Globus pallidus (tissue), 1 donor: Measurements from ENCODE around the gene ABHD5.

Source experiments
- DNase-seq: peaks from one replicate; pipeline ENCODE4 v3.0.0-alpha.2; 2015; ENCODE audit warnings: low spot score

The ABHD5 gene

DNA sequence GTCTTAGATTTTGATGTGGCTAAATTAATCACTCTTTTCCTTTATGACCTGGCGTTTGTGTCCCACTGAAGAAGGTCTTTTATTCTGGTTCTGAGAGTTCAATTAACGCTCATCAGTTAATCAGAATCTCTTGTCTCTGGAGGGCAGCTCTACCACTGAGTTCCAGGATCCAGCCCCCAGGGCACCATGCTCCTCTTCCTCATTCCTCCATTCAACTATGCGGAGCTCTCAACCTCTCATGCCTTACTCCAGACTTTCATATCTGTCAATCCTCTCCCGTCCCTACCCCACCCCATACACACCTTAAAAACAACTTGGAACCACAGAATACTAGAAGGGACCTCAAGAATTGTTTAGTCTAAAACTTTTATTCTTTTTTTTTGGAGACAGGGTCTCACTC lies 4.8 kb upstream of the ABHD5 start:
- DNase-seq, result no peak

DNA sequence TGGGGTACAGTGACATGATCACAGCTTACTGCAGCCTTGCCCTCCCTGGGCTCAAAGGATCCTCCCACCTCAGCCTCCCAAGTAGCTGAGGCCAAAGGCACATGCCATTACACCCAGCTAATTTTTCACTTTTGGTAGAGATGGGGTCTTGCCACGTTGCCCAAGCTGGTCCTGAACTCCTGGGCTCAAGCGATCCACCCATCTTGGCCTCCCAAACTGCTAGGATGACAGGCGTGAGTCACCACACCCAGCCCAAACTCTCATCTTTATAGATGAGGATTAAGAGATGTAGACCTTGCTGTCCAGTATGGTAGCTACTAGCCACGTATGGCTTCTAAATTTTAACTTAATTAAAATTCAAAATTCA lies 4.4 kb upstream of the ABHD5 start:
- no peak for DNase-seq

DNA sequence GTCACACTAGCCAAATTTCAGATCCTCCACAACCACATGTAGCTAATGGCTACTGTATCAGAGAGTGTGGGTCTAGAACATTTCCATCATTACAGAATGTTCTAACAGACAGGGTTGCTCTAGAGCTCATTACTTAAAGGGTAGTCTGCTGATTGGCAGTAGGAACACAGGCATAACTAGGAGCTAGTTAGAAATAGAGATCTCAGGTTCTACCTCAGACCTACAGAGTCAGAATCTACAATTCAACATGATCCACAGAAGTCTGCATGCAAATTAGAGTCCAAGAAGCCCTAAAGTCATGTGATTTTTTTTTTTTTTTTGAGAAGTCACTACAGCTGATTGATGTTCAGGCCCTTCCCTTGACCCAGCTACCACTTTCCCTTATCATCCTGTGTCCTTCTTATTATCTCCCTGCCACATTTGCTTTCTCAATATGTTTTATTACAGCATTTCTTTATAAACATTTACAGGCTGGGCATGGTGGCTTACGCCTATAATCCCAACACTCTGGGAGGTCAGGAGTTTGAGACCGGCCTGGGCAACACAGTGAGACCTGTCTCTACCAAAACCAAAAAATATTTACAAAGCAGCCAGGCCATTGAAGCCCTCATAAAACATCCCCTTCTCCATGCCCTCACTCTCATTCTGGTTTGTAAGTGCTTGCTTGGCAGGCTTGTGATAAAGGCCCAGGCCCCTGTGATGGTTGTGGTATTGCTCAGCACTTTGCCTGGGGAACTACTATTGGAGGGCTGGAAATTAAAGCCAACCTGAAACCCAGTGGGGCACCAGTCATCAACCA lies 3.8 kb upstream of the ABHD5 start:
- no peak for DNase-seq

DNA sequence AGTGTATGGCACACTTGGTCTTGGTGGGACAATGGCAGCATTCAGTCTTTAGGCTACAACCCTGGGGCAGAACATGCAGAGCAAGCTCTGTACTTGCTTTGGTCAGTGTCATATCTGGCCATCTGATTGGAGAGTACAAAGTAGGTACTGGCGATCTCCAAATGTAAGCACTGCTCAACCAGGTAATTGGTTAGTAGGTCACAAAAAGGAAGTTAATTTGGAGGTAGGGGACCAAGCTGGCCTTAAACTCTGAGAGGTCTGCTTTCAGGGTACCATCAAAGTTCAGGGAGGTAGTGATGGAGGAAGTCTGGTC lies 3.3 kb upstream of the ABHD5 start:
- DNase-seq, result no peak

DNA sequence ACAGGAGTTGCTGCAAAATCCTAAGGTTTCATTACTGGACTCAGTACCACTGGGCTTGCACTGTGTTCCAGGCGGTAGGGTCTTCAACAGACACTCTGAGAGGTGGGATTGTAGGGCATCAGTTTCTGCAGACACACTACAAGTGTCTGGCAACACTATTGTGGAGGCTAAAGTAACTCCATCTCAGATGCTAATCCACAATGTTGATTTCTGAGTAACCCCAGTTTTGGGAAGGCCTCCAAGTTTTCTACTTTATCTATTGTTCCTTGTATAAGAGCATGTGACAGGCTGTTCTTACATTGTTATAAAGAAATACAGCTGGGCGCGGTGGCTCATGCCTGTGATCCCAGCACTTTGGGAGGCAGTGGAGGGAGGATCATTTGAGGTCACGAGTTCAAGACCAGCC lies 2.5 kb upstream of the ABHD5 start:
- no peak for DNase-seq

DNA sequence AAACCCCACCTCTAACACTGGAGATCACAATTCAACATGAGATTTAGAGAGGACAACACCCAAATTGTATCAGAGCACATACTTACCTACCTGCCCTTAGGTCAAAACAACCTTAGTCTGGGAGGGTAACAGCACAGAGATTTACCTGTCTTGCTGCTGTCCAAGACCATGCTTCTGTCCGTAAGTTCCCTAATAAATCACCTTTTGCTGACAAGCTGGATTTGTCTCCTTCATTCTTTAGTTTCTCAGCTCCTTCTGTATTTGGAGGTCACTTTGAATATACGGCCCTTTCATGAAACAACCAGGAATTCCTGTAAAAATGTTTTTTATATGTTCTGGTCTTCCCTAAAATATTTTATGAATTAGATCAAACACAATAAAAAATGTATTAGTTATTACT lies 1.6 kb upstream of the ABHD5 start:
- no peak for DNase-seq

DNA sequence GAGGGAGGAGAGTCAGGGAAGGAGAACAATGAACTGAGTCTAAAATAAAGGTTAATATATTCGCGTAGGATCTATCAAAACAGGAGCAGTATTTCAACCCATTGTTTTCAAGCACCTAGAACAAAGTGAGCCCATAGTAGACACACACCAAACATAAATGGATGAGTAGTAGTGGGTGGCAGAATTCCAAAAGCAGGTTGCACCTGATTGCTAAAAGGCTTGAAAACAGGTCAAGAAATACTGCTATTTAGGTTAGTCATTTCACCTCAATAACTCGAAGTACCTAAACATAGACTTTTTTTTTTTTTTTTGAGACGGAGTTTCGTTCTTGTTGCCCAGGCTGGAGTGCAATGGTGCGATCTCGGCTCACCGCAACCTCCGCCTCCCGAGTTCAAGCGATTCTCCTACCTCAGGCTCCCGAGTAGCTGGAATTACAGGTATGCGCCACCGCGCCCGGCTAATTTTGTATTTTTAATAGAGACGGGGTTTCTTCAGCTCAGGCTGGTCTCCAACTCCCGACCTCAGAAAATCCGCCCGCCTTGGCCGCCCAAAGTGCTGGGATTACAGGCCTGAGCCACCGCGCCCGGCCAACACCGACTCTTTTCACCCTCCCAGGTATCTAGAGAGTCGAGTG lies 855 bp upstream of the ABHD5 start:
- no peak for DNase-seq

DNA sequence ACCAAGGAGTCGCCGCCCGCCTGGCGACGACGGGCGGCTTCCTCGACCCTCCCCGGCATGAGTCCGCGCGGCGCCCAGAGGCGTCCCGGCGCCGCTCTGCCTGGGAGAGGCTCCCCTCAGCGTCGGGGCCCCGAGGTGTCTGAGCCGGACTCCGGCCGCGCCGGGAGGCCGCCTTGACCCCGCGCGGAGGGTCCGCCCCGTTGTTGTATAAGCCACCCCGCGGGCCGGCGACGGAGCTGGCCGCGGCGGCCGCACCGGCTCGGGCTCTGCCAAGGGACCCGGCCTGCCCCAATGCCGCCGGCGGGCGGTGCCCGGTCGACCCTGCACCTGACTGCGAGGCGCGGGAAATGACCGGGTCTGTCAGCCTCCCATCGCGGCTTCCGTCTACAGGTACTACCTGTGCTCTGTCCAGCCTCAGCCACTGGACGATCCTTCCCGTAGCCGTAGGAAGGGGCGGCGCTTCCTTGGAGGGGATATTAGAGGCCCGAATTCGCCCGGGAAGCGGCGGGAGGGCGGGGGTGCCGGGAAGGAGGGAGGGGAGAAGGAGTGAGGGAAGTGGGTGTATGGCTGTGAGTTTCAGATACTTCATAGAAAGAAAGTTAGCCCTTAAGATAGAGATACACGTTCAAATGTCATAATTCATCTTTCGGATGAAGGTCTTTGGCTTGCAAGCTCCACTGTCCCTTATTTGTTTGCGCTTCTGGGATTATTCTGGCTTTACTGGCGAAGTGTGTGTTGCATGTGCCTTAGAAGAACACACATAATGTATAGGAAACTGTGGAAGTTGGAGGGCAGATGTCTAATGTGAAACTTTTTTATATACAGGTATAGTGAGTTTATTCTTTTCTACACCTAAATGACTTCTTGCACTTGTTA lies 620 bp downstream of the ABHD5 start:
- no peak for DNase-seq

DNA sequence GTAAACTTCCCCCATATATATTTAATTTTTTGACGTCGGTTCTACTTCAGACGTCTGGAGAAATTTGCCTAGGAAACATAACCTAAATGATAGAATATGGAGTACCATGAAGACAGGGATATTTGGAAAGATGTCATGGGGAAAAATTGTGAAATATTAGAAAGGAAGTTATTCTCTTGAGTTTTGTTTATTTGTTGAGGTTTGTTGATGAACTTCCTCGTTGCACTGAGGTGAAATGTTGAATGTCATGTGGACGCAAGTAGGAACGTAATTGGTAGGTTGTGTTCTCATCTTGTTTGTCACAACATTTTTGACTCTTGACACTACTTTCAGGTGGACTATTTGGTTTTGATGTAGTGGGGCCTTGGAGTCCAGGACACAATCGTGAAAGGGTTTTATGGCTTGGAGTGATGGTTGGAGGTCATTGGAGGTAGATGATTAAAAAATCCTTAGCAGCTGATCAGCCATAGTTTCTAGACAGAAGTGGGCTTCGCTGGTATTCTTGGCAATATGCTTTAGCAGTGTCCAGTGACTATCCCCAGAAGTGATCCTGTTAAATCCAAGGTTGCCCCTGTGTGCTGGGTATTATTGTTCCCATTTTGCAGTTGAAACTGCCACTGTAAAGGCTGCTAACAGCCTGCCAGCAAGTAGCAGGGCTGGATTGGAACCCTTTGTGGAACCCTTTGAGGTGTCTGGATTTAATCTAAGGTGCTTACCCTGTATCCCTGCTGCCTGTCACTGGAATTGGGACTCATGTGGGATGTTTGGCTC lies 1.5 kb downstream of the ABHD5 start:
- no peak for DNase-seq

DNA sequence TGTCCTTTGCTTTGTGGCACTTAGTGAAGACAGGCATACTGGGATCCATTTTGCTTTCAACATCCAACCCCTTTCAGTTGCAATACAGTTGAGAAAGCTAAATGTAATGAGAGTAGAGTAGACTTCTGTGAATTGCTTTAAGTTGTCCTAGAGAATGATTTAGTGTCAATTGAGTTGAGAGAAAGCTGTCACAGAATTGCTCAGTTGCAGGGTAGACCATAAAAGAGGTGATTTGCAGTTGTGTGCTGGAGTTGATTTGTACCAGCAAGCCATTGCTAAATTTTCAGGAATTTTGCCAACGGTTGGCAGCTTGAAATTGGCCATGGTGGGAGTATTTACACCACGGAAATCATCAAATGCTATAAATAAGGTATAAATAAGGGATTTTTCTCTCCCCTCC lies 2.2 kb downstream of the ABHD5 start:
- DNase-seq, result no peak

DNA sequence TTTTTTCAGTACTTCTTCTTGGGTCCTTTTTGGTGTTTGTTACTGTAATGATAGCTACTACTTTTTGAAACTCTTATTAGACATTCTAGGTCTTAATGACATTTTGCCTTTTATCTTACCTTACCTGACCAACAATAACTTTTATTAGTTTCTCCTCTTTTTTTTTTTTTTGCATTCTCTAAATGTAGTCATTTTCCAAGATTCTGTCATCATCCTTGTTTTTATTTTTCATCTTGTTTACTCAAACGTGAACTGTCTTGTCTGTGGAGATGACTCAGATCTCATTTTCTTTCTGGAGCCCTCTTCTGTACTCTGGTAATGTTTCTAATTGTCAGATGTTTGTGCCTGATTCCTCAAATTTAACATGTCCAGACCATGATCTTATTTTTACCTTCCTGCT lies 2.9 kb downstream of the ABHD5 start:
- no peak for DNase-seq

DNA sequence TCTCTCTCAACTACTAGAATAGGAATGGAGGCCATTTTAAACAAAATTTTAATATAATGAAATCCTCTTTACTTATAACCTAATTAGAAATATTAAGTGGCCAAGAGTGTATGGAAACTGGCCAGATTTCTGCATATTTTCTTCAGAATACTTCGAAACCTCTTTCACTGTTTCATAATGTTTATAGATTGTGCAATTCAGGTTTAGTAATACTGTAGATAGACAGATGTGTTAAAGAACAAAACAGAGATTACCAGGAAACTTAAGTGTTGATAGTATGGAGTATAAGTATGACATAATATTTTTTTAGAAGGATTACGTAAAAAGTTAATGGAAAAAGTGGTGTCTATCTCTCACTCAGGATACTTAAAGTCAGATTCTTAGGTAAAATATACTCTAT lies 4.7 kb downstream of the ABHD5 start:
- DNase-seq, result no peak

DNA sequence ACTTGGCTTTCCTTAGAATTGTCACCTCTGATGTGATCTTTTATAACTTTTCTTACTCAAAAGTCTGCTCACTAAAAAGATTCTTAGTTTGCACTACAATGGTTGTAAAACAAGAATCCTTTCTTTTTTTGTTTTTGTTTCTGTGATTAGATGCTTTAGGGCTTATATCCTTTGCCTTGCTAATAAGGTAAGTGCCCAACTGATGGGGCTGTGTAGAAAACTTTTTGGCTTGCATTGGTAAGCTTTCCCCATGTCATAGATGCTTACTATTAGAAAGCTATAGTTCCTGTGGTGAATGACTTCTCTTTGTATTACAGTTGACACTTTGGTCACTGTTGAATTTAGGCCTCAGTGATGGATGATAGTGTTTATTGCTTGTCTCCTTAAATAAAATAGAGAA lies 5.1 kb downstream of the ABHD5 start:
- no peak for DNase-seq

DNA sequence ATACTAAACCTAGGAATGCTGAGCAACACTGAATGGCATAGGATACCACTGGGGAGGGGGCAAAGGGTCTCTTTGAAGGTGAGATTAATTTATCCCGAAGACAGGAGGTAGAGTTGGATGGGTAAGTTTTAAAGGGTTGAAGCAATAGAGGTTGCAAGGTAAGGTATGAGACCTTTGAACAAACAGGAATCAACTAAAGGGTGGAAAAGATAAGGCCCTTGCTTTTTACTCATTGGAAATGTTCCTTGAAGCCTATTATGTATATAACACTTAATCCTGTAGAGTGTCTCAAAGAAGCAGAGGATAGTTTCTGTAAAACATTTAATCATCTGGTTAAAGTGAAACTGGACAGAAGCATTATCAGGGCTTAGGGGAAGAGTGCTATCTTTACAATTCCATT lies 5.7 kb downstream of the ABHD5 start:
- no peak for DNase-seq

DNA sequence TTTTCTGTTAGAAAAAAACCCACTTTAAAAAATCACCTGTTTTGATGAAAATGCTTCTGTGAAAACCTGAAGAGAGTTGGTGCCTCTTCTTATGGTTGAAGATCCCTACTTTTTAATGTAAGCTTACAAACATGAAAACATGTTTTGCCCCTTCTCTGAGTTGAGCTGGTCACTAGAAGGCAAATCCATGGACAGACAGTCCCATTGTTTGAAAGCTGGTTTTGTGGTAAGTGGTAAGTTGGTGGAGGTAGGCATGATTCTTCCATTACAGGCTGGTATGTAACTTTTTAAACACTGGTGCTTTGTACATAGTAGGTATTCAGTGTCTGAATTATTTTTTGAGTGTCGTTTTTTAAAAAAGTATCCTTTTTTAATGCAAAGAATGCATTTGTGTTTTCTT lies 6.1 kb downstream of the ABHD5 start:
- no peak for DNase-seq

DNA sequence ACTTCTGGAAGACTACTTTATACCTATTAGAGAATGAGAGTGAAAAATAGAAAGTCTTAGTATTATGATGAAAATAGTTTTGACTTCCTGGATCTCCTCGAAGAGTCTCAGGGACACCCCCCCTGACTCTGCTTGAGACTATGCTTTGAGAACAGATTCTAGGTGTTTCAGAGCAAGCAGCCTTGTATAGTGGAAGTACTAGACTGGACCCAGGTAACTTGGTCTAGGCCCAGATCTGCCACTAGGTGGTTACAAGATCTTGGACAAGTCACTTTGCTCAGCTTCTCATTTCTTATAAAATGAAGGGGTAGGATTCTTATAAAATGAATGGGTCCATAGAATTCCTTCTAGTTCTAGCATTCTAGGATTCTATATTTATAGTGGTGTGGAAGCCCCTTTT lies 9.1 kb downstream of the ABHD5 start:
- DNase-seq, result no peak

DNA sequence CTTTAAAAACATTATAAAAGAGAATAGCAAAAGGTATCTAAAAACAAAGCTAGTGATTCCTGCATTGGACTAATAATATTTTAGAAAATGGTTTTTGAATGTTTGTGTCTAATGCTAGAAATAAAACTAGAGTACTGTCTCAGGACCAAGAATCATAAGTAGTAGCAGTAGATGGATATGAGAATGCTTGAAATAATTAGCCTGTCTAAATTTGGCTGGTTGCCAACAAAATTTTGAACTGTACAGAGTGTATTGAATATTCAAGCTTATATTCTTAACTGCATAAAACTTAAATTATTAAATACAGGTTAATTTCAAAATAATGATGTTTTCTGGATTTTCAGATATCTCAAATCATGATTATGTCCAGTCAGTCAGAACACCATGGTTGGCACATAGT lies 14.0 kb downstream of the ABHD5 start:
- DNase-seq, result no peak

DNA sequence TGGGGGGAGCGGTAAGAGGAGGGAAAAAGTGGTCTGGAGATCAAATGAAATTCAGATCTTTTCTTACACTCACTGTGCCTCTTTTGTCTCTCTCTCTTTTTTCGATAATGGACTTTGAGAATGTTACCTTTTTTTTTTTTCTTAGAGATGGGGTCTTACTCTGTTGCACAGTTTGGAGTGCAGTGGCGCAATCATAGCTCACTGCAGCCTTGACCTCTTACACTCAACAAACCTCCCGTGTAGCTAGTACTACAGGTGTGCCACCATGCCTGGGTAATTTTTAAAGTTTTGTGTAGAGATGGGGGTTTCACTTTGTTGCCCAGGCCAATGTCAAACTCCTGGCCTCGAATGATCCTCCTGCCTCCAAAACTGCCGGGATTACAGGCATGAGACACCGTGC lies 15.6 kb downstream of the ABHD5 start:
- no peak for DNase-seq

DNA sequence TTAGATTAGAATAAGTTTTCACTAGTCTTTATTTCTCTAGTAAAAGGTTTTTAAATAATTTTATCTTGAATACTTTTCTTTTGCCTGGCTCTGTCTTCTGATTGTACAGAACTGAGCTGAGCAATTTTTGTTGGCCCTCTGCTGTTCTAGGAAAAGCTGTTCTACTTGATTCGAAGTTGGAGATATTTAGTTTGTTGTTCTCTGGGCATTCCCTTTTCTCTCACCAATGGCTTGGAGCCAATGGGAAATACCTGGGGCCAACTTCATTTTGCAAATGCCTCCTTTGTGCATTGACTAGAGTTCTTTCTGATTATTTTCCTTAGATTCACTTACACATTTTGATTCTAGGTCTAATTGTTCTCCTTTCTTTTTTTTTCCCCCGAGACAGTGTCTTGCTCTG lies 16.5 kb downstream of the ABHD5 start:
- no peak for DNase-seq

DNA sequence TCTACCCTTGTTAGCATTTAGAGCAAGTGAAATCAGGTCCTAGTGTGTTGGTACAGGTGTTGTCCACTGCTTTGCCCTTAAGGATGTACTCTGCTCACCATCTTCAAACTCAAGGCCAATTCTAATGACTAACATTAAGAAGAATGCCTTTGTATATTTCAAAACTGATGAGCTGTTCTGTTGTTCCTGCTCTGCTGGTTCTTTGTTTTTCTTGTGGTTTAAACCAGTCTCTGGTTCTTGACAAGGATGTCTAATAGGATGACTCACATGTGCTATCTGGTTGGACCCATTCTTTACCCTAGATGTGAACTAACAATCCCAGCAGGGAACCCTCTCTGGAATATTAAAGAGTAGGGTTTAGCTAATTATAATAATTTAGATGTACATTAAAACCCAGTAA lies 17.3 kb downstream of the ABHD5 start:
- no peak for DNase-seq

DNA sequence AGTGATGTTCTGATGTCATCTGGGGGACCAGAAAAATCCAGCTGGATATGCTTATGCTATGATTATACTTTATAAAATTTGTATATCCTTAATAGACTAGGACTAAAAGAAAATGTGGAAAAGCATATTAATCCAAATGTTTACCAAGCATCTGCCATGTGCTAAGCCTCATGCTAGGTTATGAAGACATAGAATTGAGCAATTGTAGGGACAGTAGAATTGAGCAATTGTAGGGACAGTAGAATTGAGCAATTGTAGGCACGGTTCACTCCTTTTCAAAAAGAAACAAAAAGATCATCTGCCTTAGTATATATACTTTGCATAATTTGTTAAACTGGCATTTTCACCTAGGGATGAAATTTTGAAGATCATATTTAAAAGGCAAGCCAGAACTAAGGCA lies 18.3 kb downstream of the ABHD5 start:
- peak; percentile 60 for DNase-seq

DNA sequence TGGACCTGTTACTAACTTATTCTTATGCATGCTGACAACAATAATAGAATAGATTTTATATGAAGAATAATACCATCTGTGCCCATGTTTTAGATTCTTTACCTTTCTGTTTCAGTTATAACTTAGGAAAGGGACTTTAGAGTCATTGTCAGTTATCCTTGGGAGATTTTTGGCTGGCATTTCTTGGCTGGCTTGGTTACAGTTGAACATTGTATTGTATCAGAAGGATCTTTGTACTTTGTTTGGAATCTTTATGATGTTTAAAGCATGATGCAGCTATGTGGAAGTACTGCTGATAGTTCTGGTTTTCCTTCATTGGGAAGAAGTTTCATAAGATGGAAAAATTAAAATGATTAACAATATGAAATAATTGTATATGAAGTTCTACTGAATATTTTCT lies 19.9 kb downstream of the ABHD5 start:
- DNase-seq, result peak; percentile 63

DNA sequence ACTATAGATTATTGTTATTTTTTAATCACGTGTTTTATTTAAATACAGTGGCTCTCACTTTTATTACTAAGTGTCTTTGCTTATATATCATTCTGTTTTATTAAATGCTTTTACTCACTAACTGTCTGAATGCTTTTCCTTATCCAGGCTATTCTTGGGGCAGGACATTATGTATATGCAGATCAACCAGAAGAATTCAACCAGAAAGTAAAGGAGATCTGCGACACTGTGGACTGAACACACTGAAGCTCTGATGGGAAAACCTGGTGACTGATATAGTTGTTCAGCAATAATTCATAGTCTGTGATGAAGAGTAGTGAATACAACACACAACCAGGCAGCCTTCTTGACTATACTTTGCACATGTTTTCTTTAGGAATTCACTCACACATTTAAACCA lies 27.6 kb downstream of the ABHD5 start:
- DNase-seq, result no peak
